HG03159 (cell line): ENCODE results near the gene LAMA3.
"Not testable (repeated sequence)": the region's sequence is repeated elsewhere in the genome, so short reads cannot be mapped to it uniquely, and the experiment has no call there.

ENCODE experiments used
- ATAC-seq: cut with Tn5 transposase; IDR thresholded peaks from one replicate; pipeline ENCODE4 v1.9.1; 2021; ENCODE audit warnings: mild to moderate bottlenecking, moderate library complexity; ENCODE audit not compliant: unreplicated experiment

Gene LAMA3

DNA sequence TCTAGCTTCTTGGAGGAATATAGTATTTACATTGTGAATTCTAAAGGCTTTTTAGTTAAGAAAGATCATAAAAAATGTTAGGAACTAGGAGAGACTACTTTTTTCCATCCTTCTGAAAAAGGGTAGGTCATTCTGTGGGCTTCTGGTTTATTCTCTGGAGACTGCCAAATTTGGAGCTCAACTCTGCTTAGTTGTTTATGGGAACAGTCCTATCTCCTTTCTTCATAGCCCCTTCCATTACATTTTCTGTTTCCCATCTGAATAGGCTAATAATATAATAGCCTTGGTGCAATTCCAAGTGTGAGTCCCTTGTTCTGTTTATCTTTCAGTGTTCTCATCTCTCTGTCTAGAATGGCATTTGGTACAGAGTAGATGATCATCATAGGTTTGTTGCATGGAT lies 15.6 kb downstream of the LAMA3 start:
- ATAC-seq = no peak

DNA sequence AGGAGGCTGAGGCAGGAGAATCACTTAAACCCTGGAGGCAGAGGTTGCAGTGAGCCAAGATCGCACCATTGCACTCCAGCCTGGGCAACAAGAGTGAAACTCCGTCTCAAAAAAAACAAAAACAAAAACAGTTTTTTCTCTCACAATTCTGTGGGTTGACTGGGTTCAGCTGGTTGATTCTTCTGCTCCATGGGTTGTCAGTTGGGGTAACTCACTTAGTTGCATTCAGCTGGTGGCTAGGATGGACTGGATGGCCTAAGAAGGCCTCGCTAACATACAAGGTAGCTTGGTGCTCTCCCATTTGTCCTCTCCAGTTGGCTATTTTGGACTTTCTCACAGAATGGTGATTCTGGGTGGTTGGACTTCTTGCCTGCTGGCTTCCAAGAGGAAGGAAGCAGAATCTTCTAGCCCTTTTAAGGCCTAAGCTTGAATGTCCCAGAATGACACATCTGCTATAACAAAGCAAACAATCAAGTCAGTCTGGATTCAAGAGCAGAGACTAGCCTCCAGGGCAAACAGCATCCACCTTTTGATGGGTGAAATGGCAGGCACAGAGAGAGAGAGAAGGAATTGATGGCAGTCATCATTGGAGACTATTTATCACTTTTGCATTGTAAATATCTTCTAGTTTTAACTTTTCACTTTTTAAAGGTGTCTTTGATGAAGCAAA lies 17.9 kb downstream of the LAMA3 start:
- ATAC-seq = no peak

DNA sequence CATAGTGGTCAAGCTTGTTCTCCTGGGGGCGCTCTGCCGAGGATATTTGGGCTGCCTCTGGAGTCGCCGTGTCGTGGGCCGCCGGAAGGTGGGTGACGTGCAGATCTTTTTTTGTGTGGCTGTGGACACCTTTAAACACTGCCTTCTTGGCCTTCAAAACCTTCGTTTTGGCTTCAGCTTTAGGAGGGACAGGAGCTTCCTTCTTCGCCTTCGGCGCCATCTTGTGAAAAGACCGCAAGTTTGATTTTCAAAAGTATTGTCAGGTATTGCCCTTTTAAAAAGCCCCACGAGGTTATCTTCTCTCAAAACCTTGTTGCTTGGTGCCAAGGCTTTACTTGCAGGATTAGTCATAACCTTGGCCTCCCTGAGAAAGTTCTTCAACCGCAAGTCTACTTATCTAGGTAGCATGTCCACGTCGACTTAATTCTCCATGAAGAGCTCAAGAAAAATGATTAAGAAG lies 20.8 kb downstream of the LAMA3 start:
- no peak for ATAC-seq

DNA sequence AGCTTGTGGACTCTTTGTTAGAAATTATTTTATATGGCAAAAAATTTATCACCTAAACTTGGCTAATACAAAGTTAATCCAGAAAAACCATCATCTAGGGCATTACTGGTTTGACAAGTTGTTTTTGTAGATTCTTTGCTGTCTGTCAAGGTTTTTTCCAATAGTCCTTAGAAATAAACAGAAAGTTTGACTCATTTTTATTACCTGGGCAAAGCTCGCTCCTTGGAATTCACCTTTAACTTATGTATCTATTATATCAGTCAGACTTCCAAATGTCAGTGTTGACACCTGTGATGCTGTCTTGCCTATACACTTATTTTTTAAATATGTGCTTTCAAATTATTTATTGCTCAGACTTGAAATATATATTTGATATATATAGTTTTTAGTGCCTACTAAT lies 21.7 kb downstream of the LAMA3 start:
- no peak for ATAC-seq

DNA sequence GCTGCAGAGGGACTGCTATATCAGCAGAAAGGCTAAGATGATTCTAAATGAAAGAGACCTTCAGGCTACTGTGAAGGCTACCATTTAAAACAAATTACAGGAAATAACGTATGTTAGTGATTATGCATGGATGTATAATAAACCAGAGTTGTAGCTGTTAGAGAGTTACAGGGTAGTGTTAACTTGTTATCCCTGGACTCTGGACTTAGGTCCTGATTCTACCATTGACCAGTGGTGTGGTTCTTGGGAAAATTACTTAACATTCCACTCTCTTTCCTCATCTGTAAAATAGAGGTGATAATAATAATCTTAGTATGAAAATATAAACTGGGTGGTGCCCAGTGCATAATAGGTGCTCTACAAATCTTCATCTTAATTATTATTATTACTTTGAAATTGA lies 22.2 kb downstream of the LAMA3 start:
- no peak for ATAC-seq

DNA sequence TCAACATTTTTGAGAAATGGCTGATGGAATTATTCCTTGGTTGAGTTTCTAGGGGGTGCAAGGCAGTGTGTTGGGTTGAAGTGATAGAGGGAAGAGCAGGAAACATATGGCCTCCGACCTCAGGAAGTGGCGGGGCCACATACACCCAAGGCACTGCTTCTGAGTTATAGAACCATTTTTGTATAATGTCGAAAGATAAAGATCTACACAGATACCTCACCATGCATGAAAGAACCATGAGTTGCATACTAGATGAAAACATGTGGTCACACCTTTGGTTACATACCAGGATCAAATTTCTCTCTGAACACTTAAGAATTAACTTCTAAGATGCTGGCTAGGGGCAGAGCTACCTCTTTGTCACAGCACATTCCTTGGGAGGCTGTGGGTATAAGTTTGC lies 23.2 kb downstream of the LAMA3 start:
- ATAC-seq = no peak

DNA sequence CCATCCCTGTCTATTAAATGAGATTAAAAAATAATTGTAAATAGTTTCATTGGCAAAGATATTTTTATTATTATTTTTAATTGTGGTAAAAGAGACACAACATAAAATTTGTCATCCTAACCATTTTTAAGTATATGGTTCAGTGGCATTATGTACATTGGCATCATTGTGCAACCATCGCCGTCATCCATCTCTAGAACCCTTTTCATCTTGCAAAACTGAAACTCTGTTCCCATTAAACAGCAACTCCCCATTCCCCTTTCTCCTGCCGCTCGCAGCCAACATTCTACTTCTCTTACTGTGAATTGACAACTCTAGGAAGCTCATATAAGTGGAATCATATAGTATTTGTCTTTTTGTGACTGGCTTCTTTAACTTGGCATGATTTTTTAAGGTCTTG lies 25.3 kb downstream of the LAMA3 start:
- ATAC-seq = no peak

DNA sequence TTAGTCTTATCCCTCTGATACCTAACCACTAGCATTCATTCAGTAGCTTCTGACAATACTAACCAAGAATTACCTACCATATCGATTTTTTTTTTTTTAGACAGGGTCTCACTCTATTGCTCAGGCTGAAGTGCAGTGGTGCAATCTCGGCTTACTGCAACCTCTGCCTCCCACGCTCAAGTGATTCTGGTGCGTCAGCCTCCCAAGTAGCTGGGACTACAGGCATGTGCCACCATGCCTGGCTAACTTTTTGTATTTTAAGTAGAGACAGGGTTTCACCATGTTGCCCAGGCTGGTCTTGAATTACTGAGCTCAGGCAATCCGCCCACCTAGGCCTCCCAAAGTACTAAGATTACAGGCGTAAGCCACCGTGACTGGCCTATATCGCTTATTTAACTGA lies 26.8 kb downstream of the LAMA3 start:
- not testable (repeated sequence) for ATAC-seq

DNA sequence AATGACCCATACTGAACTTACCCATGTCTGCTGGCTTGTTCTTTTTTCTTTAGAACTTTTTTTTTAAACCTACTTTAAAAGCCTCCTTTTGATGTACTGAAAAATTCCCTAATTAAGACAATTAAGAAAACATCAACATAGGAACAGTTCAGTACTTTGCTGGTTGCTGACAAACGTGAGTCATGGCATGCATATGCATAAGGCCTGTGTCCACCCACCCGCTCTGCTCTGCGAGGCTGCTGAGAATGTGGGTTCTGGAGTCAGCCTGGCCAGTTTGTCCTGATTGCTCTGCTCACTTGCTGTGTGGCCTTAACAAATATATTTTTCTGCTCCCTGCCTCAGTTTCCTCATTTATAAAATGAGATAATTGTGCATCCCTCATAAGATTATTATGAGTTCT lies 27.3 kb downstream of the LAMA3 start:
- ATAC-seq = no peak

DNA sequence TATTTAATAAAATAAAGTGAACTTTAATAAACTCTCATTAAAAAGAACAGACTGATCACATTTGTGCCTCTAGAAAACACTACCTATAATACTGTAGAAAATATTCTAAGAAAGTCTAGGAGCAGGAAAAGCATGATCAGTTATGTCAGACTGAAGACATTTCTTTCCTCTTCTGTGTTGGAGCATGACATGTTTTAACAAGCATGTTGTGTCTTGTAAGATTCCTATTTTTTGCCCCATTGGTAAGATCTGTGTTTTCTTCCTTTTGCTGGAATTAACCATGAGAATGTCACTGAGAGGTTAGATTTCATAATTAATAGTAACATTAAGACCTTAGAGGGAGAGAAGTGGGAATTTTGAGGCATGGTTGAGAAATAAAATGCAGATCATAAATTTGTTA lies 27.7 kb downstream of the LAMA3 start:
- ATAC-seq = no peak

DNA sequence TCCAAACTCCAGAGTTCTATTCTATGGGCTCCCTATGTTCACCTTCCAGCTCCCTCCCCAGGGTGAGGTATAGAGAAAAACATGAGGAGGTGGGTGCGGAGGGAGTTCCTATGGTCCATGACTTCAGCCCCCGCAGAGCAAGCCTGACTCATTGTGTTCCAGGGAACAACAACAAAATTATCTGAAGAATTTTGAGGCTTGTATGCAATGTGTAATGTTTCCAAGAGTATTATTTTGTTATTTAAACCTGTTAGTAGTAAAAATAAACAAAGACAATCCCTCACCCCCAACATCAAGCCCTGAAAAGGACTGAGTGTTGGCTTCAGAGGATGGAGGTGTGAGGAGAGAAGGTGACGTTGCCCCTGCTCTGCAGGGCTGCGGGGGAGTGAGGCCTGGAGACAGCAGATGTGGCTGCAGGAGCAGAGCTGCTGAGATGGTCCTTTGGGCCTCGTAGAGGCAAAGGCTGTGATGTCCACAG lies 29.0 kb downstream of the LAMA3 start:
- ATAC-seq = no peak

DNA sequence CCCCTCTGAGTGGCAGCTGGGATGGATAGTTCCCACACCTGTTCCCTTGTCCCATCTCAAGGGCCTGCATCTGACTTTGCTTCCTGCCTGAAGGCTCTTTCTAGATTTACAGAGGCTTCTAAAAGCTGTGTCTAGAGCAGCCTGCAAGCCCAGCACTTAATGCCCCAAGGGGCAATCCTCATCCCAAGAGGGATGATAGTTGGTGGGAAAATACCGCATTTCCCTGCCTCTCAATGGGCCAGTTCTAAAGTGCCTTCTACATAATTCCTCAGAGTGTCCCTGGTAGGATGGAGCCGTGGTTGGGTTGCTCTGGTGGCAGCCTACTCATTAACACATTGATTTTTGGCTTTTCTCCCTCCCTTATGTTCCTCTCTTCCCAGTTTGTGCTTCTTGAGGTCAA lies 29.5 kb downstream of the LAMA3 start:
- no peak for ATAC-seq

DNA sequence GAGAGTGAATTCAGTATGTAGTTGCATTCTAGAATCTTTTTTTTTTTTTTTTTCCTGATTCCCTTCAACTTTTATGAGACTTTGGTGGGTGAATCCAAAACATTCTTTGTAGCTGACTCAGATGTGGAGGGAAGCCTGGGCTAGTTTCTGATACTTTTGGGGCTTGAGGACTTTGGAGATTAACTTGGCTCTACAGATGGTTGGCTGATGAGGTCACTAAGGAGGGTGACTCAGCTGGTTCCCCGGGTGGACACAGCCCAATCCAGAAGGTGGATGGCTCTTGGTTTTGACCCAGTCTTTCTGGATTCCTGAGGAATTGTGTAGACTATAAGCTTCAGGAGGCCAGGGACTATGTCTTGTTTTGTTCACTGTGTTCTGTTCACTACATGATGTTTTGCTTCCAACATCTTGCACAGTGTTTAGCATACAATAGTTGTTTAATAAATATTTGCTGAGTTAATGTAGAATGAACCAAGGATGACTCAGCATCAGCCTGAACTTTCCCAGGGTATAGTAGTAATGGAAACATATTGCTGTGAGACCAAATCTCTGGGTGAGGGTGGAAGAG lies 30.5 kb downstream of the LAMA3 start:
- no peak for ATAC-seq

DNA sequence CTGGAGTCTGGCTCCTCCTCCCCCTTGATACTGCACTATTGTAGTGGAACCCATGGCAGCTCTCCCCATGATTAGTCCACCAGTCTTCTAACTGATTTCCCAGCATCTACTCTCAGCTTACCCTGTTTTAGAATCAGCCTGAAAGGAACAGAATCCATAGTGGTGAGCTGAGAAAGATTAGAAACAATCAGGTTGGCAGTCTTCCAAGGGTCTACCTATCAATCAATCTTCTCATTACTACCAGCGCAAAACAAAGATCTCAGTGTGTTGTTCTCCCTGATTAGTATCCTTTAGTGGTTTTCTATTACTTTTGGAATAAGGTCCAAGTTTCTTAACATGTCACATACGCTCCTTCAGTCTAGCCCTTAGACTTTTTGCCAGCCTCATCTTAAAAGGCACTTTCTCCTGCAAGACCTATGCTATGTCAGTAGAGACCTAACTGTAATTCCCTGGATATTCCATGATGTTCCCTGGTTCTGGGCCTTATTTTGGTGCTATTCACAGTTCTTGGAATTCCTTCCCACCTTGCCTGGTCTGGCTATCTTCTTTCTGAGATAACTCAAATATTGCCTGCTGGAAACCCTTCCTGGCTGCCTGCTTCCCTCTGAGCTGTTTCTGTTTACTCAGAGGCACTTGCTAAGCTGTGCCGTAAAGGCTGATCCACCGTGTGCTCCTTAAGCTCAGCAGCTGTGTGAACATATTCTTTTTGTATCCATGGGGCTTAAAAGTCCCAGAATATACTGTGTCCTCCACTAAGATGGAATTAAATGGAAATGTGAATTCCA lies 32.6 kb downstream of the LAMA3 start:
- no peak for ATAC-seq

DNA sequence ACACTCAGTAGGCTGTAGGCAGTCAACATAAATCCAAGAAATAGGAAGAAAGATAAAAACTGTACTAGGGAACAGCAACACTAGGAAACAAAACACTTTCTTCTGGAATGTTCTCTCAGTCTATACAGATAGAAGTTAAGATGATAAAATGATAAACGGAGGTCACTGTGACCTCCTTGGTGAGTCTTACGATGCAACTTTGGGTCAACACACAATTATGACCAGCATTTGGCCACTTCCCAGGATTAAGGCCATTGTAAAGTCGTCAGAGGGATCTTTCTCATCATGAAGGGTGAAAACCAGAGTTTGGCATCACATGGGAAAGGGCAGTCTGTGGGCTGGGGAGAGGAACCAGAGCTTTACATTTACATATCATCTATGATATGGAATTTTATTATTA lies 33.4 kb downstream of the LAMA3 start:
- ATAC-seq = no peak

DNA sequence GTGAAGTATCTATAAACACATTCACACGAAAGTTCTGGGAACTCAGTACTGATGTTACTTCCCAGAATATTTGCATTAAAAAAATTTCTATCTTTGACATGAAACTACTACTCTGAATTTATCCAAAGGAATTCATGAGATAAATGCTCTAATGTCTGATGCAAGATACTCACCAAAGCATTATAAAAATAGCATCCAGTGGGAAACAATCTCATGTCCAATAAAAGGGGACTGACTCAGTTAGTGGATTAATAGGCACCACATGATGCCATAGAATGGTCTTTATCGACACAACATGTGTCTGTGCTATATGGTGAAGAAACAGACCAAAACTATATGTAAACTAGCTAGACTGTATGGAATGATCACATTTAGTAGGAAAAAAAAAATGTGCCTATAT lies 33.9 kb downstream of the LAMA3 start:
- ATAC-seq = no peak

DNA sequence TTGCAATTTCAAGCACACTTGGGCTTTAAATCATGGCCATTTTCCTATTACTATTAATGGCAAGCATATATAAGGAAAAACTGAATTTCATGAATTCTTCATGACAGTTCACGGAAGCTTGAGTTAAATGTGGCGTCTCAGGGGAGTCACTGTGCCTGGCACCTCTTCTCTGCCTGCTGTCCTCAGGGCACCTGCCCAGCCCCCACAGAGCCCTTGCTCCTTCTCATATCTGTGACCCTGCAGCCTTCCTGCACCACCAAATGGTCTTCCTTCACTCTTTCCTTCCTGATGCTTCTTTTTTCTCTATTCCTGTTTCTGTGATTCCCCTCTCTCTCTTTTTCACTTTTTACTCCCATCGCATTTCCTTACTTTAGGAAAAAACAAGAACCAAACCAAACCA lies 35.4 kb downstream of the LAMA3 start:
- ATAC-seq = no peak

DNA sequence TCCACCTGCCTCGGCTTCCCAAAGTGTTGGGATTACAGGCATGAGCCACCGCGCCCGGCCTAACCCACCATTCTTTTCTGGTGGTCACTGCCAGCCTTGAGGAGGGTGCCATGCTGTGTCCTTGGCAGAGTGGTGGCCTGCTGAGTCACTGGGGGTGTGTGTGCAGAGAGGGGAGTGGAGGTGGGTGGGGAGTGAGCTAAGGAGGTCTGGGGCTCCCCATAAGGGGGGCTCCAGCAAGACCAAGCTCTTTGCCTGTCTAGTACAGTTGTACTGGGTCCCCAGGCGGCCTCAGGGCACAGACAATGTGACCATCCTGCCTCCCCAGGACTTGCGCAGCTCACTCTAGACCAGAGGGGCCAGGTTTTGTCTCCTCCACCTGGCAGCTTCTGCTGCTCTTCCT lies 36.1 kb downstream of the LAMA3 start:
- ATAC-seq = no peak

DNA sequence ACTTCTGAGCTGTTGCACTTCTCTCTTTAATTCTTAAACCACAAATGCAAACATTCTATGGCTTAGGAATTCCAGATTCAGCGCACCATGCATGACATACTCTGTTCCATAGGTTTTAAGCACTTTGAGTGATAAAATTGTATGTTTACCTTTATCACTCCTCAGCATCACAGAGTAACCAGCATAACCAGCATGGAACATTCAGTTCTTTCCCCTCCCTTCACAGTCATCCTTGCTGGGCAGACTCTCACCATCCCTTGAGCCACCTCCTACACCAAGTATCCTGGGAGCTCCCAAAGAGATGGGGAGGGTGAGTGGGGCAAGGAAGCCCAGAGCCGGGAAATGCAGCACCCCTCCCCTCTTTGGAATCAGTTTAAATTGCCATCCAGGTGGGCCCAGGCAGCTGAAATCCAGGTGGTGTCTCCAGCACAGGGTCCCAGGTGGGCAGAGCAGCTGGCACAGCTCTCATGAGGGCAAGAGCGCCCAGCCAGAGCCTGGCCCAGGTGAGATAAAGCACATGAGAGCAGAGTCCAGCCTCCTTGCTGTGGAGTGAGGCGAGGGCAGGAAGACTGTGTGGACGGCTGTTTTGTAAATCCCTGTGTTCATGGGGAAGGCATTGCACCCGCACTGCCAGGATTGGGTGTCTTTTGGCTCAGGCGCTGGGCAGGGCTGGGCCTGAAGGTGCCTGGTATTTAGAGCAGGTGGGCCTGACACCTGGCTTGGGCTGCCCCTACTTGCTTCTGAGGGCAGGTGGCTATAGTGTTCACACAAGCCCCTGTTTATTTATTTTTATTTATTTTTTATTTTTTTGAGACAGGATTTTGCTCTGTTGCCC lies 36.8 kb downstream of the LAMA3 start:
- ATAC-seq = no peak

DNA sequence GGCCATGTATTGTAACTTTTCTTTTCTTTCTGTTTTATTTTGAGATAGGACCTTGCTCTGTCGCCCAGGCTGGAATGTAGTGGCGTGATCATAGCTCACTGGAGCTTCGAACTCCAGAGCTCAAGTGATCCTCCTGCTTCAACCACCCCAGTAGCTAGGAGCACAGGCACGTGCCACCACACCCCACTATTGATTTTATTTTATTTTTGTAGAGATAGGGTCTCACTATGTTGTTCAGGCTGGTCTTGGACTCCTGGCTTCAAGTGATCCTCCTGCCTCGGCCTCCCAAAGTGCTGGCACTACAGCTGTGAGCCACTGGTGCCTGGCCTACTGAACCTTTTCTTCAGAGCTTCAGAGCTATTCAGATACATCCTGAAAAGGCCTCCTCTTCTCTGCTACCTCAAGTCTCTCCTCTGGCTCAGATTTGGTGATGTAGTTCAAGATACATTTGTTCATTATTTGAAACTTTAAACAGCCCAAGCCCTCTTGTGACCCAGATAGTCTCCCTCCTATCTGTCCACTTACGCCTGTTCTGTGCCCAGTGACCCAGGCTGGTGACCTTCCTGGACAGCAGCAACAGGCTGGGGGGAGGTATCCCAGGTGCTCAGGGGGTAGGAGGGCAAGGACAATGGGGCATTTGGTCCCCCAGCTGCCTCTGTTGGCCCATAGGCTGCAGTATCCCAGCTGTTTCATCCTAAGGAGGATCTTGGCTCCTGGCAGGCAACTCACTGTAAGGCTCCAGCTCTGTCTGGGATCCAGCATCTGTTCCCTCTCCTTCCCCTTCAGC lies 38.6 kb downstream of the LAMA3 start:
- no peak for ATAC-seq
